Large intestine (tissue), 3 donors: ENCODE results near the gene GPR17. TPM values are rescaled to one million over a fixed set of nuclear protein-coding genes. Genes with fewer than 3 reads are reported as not detected.

Experiments used
- DNase-seq, 2 donors: peaks; one replicate each; pipeline versions ENCODE4 v3.0.0 to v3.0.0-alpha.2; 2013
- H3K27ac ChIP-seq: one replicate; pipeline ENCODE4 v1.5.1; 2013; ENCODE audit warnings: low read length
- H3K27me3 ChIP-seq: 2 replicates; pipeline ENCODE4 v1.6.1; 2013; ENCODE audit warnings: low read length; ENCODE audit not compliant: control insufficient read depth, insufficient read depth
- H3K36me3 ChIP-seq: 2 replicates; pipeline ENCODE4 v1.6.1; 2013; ENCODE audit warnings: low read length; ENCODE audit not compliant: control insufficient read depth, insufficient read depth
- H3K4me1 ChIP-seq: one replicate; pipeline ENCODE4 v1.6.1; 2013; ENCODE audit warnings: low read length; ENCODE audit not compliant: control insufficient read depth, insufficient read depth
- H3K4me3 ChIP-seq: one replicate; pipeline ENCODE4 v1.5.1; 2013; ENCODE audit warnings: low read length
- H3K9me3 ChIP-seq: one replicate; pipeline ENCODE4 v1.6.1; 2013; ENCODE audit warnings: mild to moderate bottlenecking, low read depth, low read length, moderate library complexity; ENCODE audit not compliant: control insufficient read depth
- WGBS: methylation state at CpG from one replicate; pipeline ENCODE4 v1.1.5; 2013; ENCODE audit warnings: low lambda C conversion rate; ENCODE audit not compliant: insufficient coverage; 5-methylcytosine and 5-hydroxymethylcytosine counted together
- polyA plus RNA-seq: library from polyadenylated mRNA; unstranded; fragments of 120-200 nt; gene quantifications from one replicate; pipeline ENCODE4 v1.2.1, GENCODE V29; 2013

The GPR17 gene
- polyA plus RNA-seq, 1 donor, result 1.5 TPM

GRCh38 chr2:127624320-127624755 is 21.6 kb upstream of the GPR17 start:
- no peaks in the 10 kb centered on the region for H3K27me3 ChIP-seq
- H3K27ac ChIP-seq, result no peak overlapping the region
- H3K4me1 ChIP-seq, result no peaks in the 10 kb centered on the region
- peaks cover 85% of the 10 kb centered on the region for H3K36me3 ChIP-seq
- no peaks in the 10 kb centered on the region for H3K9me3 ChIP-seq
- no peak for DNase-seq
- H3K4me3 ChIP-seq, result no peak overlapping the region
- no CpG with 5 or more reads among the region's 5 CpGs for WGBS

GRCh38 chr2:127624756-127625571 is 21.0 kb upstream of the GPR17 start:
- H3K27me3 ChIP-seq, result no peaks in the 10 kb centered on the region
- no peak overlapping the region for H3K27ac ChIP-seq
- H3K4me3 ChIP-seq, result no peak overlapping the region
- peaks cover 86% of the 10 kb centered on the region for H3K36me3 ChIP-seq
- DNase-seq, result no peak
- no peaks in the 10 kb centered on the region for H3K9me3 ChIP-seq
- no CpG with 5 or more reads among the region's 23 CpGs for WGBS
- H3K4me1 ChIP-seq, result no peaks in the 10 kb centered on the region

GRCh38 chr2:127625572-127625951 is 20.4 kb upstream of the GPR17 start:
- no peaks in the 10 kb centered on the region for H3K27me3 ChIP-seq
- no CpG with 5 or more reads among the region's 2 CpGs for WGBS

GRCh38 chr2:127626175-127626574 is 19.8 kb upstream of the GPR17 start:
- no peak overlapping the region for H3K4me3 ChIP-seq
- no peaks in the 10 kb centered on the region for H3K4me1 ChIP-seq
- WGBS, result no CpG with 5 or more reads among the region's 12 CpGs
- H3K36me3 ChIP-seq, result peaks cover 89% of the 10 kb centered on the region
- no peak for DNase-seq
- H3K27ac ChIP-seq, result no peak overlapping the region
- no peaks in the 10 kb centered on the region for H3K9me3 ChIP-seq
- H3K27me3 ChIP-seq, result no peaks in the 10 kb centered on the region

More at GRCh38 chr2:127625572-127625951, 20.4 kb upstream of the GPR17 start:
- no peaks in the 10 kb centered on the region for H3K4me1 ChIP-seq
- H3K4me3 ChIP-seq, result no peak overlapping the region
- no peak for DNase-seq
- no peaks in the 10 kb centered on the region for H3K9me3 ChIP-seq
- no peak overlapping the region for H3K27ac ChIP-seq
- peaks cover 88% of the 10 kb centered on the region for H3K36me3 ChIP-seq

GRCh38 chr2:127626917-127627739 is 18.8 kb upstream of the GPR17 start:
- Histone ChIP-seq H3K9me3 (no peaks in the 10 kb centered on the region), H3K4me3 (no peak overlapping the region), H3K27me3 (no peaks in the 10 kb centered on the region), H3K4me1 (no peaks in the 10 kb centered on the region), H3K27ac (no peak overlapping the region), H3K36me3 (peaks cover 90% of the 10 kb centered on the region)
- no CpG with 5 or more reads among the region's 28 CpGs for WGBS
- DNase-seq, result no peak

GRCh38 chr2:127627740-127628571 is 18.0 kb upstream of the GPR17 start:
- Histone ChIP-seq H3K4me1 (no peaks in the 10 kb centered on the region), H3K4me3 (no peak overlapping the region), H3K27ac (no peak overlapping the region), H3K27me3 (no peaks in the 10 kb centered on the region), H3K9me3 (no peaks in the 10 kb centered on the region), H3K36me3 (peaks cover 90% of the 10 kb centered on the region)
- DNase-seq, result no peak
- no CpG with 5 or more reads among the region's 18 CpGs for WGBS

GRCh38 chr2:127628767-127629614 is 17.0 kb upstream of the GPR17 start:
- H3K4me1 ChIP-seq, result no peaks in the 10 kb centered on the region
- H3K9me3 ChIP-seq, result no peaks in the 10 kb centered on the region
- no peak for DNase-seq
- no peaks in the 10 kb centered on the region for H3K27me3 ChIP-seq
- H3K27ac ChIP-seq, result no peak overlapping the region
- no CpG with 5 or more reads among the region's 17 CpGs for WGBS
- H3K4me3 ChIP-seq, result no peak overlapping the region
- peaks cover 89% of the 10 kb centered on the region for H3K36me3 ChIP-seq

- no peaks in the 10 kb centered on the region for H3K27me3 ChIP-seq
- H3K9me3 ChIP-seq, result peaks cover 2% of the 10 kb centered on the region
- no peaks in the 10 kb centered on the region for H3K4me1 ChIP-seq
- no peak overlapping the region for H3K4me3 ChIP-seq
- WGBS, result no CpG with 5 or more reads among the region's 9 CpGs
- peaks cover 88% of the 10 kb centered on the region for H3K36me3 ChIP-seq
- H3K27ac ChIP-seq, result no peak overlapping the region
- DNase-seq, result no peak
These were observed 16.3 kb upstream of the GPR17 start for GRCh38 chr2:127629637-127630036.

- Histone ChIP-seq H3K4me1 (peaks cover 3% of the 10 kb centered on the region), H3K27me3 (no peaks in the 10 kb centered on the region), H3K36me3 (peaks cover 88% of the 10 kb centered on the region), H3K27ac (no peak overlapping the region), H3K4me3 (no peak overlapping the region), H3K9me3 (peaks cover 2% of the 10 kb centered on the region)
- no CpG with 5 or more reads among the region's 10 CpGs for WGBS
- no peak for DNase-seq
These were observed 15.7 kb upstream of the GPR17 start for GRCh38 chr2:127630096-127630863.
